Common myeloid progenitor, CD34-positive (primary cell): Measurements from ENCODE around the gene SYPL1. TPM values are rescaled to one million over a fixed set of nuclear protein-coding genes. Genes with fewer than 3 reads are reported as not detected.

ENCODE experiments used
- CTCF ChIA-PET: fragments of 350-600 bp; sonication (Branson Sonifier 250); formaldehyde crosslinking; loops from one replicate; lab custom pipeline; 2021; ENCODE audit warnings: antibody characterized with exemption; lab: Charles Lee
- POLR2A ChIA-PET: fragments of 350-600 bp; sonication (Branson Sonifier 250); formaldehyde crosslinking; loops from one replicate; lab custom pipeline; 2021; ENCODE audit warnings: antibody characterized with exemption; lab: Charles Lee
- DNase-seq, 3 donors: peaks; one replicate each; pipeline versions ENCODE4 v3.0.0 to v3.0.0-alpha.2; 2013
- H3K27ac ChIP-seq, 2 experiments: 1 replicate in 1 of 2; 2 replicates in 1 of 2; pipeline ENCODE4 v1.7.0; 2013; ENCODE audit warnings: inconsistent platforms in 2 of 2, low read length in 2 of 2, mild to moderate bottlenecking in 2 of 2, low read depth in 1 of 2, moderate library complexity in 1 of 2; ENCODE audit not compliant: severe bottlenecking in 2 of 2, insufficient read depth in 1 of 2, poor library complexity in 1 of 2
- H3K27me3 ChIP-seq, 5 experiments: replicated peaks in 2 of 5; 1 replicate in 3 of 5; 2 replicates in 2 of 5; pipeline versions ENCODE4 v1.6.1 to v1.7.0; 2013; ENCODE audit warnings: low read length in 4 of 5, mild to moderate bottlenecking in 2 of 5, moderate library complexity in 2 of 5, inconsistent platforms in 1 of 5; ENCODE audit not compliant: insufficient read depth in 5 of 5, control insufficient read depth in 4 of 5
- H3K36me3 ChIP-seq, 4 experiments: 1 replicate in 2 of 4; 2 replicates in 2 of 4; pipeline versions ENCODE4 v1.6.1 to v1.7.0; 2013; ENCODE audit warnings: low read length in 3 of 4, control low read depth in 1 of 4, mild to moderate bottlenecking in 1 of 4; ENCODE audit not compliant: control insufficient read depth in 4 of 4, insufficient read depth in 4 of 4
- H3K4me1 ChIP-seq, 4 experiments: 1 replicate in 3 of 4; 2 replicates in 1 of 4; pipeline versions ENCODE4 v1.6.1 to v1.7.1; 2013; ENCODE audit warnings: low read length in 3 of 4, mild to moderate bottlenecking in 3 of 4, control low read depth in 1 of 4, inconsistent platforms in 1 of 4, moderate library complexity in 1 of 4; ENCODE audit not compliant: control insufficient read depth in 4 of 4, insufficient read depth in 4 of 4; ENCODE audit errors: control extremely low read depth in 1 of 4
- H3K4me3 ChIP-seq, 7 experiments: 1 replicate in 4 of 7; 2 replicates in 3 of 7; pipeline versions ENCODE4 v1.5.1 to v1.7.0; 2013; ENCODE audit warnings: mild to moderate bottlenecking in 7 of 7, low read length in 6 of 7, moderate library complexity in 6 of 7, inconsistent platforms in 2 of 7, low read depth in 2 of 7, control low read depth in 1 of 7; ENCODE audit not compliant: insufficient read depth in 4 of 7, control insufficient read depth in 1 of 7; ENCODE audit errors: extremely low read depth in 1 of 7
- H3K9me3 ChIP-seq, 5 experiments: 1 replicate in 4 of 5; 2 replicates in 1 of 5; pipeline versions ENCODE4 v1.6.1 to v1.7.1; 2013; ENCODE audit warnings: low read length in 4 of 5, mild to moderate bottlenecking in 2 of 5, inconsistent platforms in 1 of 5, low read depth in 1 of 5, moderate library complexity in 1 of 5; ENCODE audit not compliant: control insufficient read depth in 4 of 5, insufficient read depth in 2 of 5; ENCODE audit errors: control extremely low read depth in 1 of 5
- WGBS: methylation state at CpG from one replicate; pipeline ENCODE4 v1.1.5; 2013; ENCODE audit not compliant: insufficient coverage; 5-methylcytosine and 5-hydroxymethylcytosine counted together
- polyA plus RNA-seq: library from polyadenylated mRNA; unstranded; fragments of 120-200 nt; gene quantifications from one replicate; pipeline ENCODE4 v1.2.1, GENCODE V29; 2013

SYPL1 gene
- polyA plus RNA-seq, result 214 TPM

GRCh38 chr7:106112118-106112971, at the start of gene SYPL1:
TSS of gene SYPL1 (minus strand) at chr7:106112312. CDS start at chr7:106112208, 104 bp downstream.
- Histone ChIP-seq H3K27me3 (no peaks in the 10 kb centered on the region), H3K4me1 (peaks cover 42 to 69% (median 60%) of the 10 kb centered on the region in 4 experiments), H3K36me3 (no peaks in the 10 kb centered on the region), H3K4me3 (peak within 1 kb of the TSS; percentile 83 to 97 (median 91)), H3K27ac (peak within 1 kb of the TSS; percentile 91 to 95), H3K9me3 (no peaks in the 10 kb centered on the region)
- ChIA-PET CTCF (interaction anchor here (1.2 to 5.9 kb wide), 5 partner anchors 9 to 55 kb away, joined by 4 to 36 read pairs (median 15); no protein-coding TSS in a partner anchor), POLR2A (interaction anchor here (0.6 to 2.4 kb wide), 8 partner anchors 9 to 173 kb away, joined by 3 to 31 read pairs (median 6); partner anchors contain the start of gene NAMPT)
- WGBS, result under 1% methylated on average over 44 of the region's 76 CpGs
- peak; percentile 96 to 98 (median 97) for DNase-seq

GRCh38 chr7:106155027-106155426, 42.9 kb upstream of the SYPL1 start:
- H3K4me1 ChIP-seq, result peaks cover 0 to 19% (median 15%) of the 10 kb centered on the region in 4 experiments
- no peaks in the 10 kb centered on the region for H3K27me3 ChIP-seq
- WGBS, result 88% methylated on average over 2 of the region's 4 CpGs
- H3K4me3 ChIP-seq, result no peak overlapping the region
- CTCF ChIA-PET, result interaction anchor here (0.6 to 8.8 kb wide), 19 partner anchors 9 to 396 kb away, joined by 3 to 176 read pairs (median 10); partner anchors contain the start of gene SYPL1
- H3K27ac ChIP-seq, result no peak overlapping the region
- peaks cover 0 to 2% (median 0%) of the 10 kb centered on the region in 5 experiments for H3K9me3 ChIP-seq
- DNase-seq, result no peak
- no peaks in the 10 kb centered on the region for H3K36me3 ChIP-seq
- POLR2A ChIA-PET, result interaction anchor here (0.7 kb wide), 1 partner anchor 45 kb away, joined by 3 read pairs; no protein-coding TSS in a partner anchor

- no peaks in the 10 kb centered on the region for H3K27me3 ChIP-seq
- H3K27ac ChIP-seq, result no peak overlapping the region
- POLR2A ChIA-PET, result interaction anchor here (0.7 to 0.9 kb wide), 2 partner anchors 44 to 97 kb away, joined by 3 read pairs; no protein-coding TSS in a partner anchor
- WGBS, result 52% methylated on average over 13 of the region's 15 CpGs
- peak; percentile 79 to 87 (median 85) for DNase-seq
- peaks cover 0 to 19% (median 15%) of the 10 kb centered on the region in 4 experiments for H3K4me1 ChIP-seq
- peaks cover 0 to 2% (median 0%) of the 10 kb centered on the region in 5 experiments for H3K9me3 ChIP-seq
- H3K4me3 ChIP-seq, result peak overlapping the region in 4 of 7 experiments; percentile 30 to 74 (median 60)
- CTCF ChIA-PET, result interaction anchor here (0.7 to 8.8 kb wide), 39 partner anchors 9 to 501 kb away, joined by 3 to 176 read pairs (median 5); partner anchors contain the start of gene SYPL1
- no peaks in the 10 kb centered on the region for H3K36me3 ChIP-seq
Observed at GRCh38 chr7:106153891-106154449, 41.9 kb upstream of the SYPL1 start.

- H3K27ac ChIP-seq, result no peak overlapping the region
- H3K4me1 ChIP-seq, result peaks cover 0 to 19% (median 15%) of the 10 kb centered on the region in 4 experiments
- ChIA-PET POLR2A (no interaction called here), CTCF (interaction anchor here (1.0 to 8.8 kb wide), 13 partner anchors 11 to 218 kb away, joined by 3 to 176 read pairs (median 14); partner anchors contain the start of gene SYPL1)
- no peaks in the 10 kb centered on the region for H3K36me3 ChIP-seq
- no peak for DNase-seq
- 75% methylated on average over 5 of the region's 6 CpGs for WGBS
- no peaks in the 10 kb centered on the region for H3K27me3 ChIP-seq
- no peak overlapping the region for H3K4me3 ChIP-seq
- peaks cover 0 to 2% (median 0%) of the 10 kb centered on the region in 5 experiments for H3K9me3 ChIP-seq
Observed at GRCh38 chr7:106152313-106152665, 40.2 kb upstream of the SYPL1 start.

- Histone ChIP-seq H3K4me3 (no peak overlapping the region), H3K27ac (no peak overlapping the region), H3K4me1 (peaks cover 0 to 19% (median 15%) of the 10 kb centered on the region in 4 experiments), H3K9me3 (no peaks in the 10 kb centered on the region), H3K36me3 (no peaks in the 10 kb centered on the region), H3K27me3 (no peaks in the 10 kb centered on the region)
- 100% methylated on average over 2 of the region's 7 CpGs for WGBS
- ChIA-PET POLR2A (no interaction called here), CTCF (interaction anchor here (1.0 to 8.8 kb wide), 9 partner anchors 12 to 106 kb away, joined by 3 to 176 read pairs (median 24); no protein-coding TSS in a partner anchor)
- no peak for DNase-seq
Observed at GRCh38 chr7:106151459-106152312, 39.6 kb upstream of the SYPL1 start.

GRCh38 chr7:106143711-106144337, 31.7 kb upstream of the SYPL1 start:
- no peaks in the 10 kb centered on the region for H3K27me3 ChIP-seq
- ChIA-PET POLR2A (no interaction called here), CTCF (interaction anchor here (0.7 to 4.4 kb wide), 8 partner anchors 10 to 102 kb away, joined by 3 to 21 read pairs (median 6); no protein-coding TSS in a partner anchor)
- H3K4me3 ChIP-seq, result no peak overlapping the region
- no peak for DNase-seq
- H3K27ac ChIP-seq, result no peak overlapping the region
- 97% methylated on average over 6 of the region's 10 CpGs for WGBS
- H3K36me3 ChIP-seq, result no peaks in the 10 kb centered on the region
- peaks cover 0 to 3% (median 0%) of the 10 kb centered on the region in 5 experiments for H3K9me3 ChIP-seq
- peaks cover 0 to 7% (median 0%) of the 10 kb centered on the region in 4 experiments for H3K4me1 ChIP-seq
